Measurements from ENCODE around the gene MYO1B. TPM values are rescaled to one million over a fixed set of nuclear protein-coding genes. Genes with fewer than 3 reads are reported as not detected.

MYO1B gene
- total and polyA plus RNA-seq, 2 of the 4 experiments (the other 2 are of a cell fraction), result 57.2 to 116 TPM

- Histone ChIP-seq H2AK5ac (ENCODE audit: low read depth, low read length) (no peak overlapping the region), H3K9me3 (ENCODE audit: control insufficient read depth, insufficient read depth, low read length) (no peaks in the 10 kb centered on the region), H3K79me1 (ENCODE audit: low read depth in 1 of 2, low read length in 2 of 2) (peaks cover 26 to 68% of the 10 kb centered on the region in 2 experiments), H3K18ac (ENCODE audit: low read depth, low read length) (no peak overlapping the region), H2BK120ac (ENCODE audit: low read depth, low read length) (no peak overlapping the region), H3K9ac (ENCODE audit: low read depth, low read length) (no peak overlapping the region), H3K4me3 (ENCODE audit: insufficient read depth, low read depth, low read length) (no peak overlapping the region), H3K9me1 (ENCODE audit: insufficient read depth, low read length) (peaks cover 8% of the 10 kb centered on the region), H4K91ac (ENCODE audit: insufficient read depth, low read depth, low read length) (no peak overlapping the region), H2AFZ (replicated peaks; ENCODE audit: low read length, poor library complexity) (no peak overlapping the region), H3K36me3 (ENCODE audit: control insufficient read depth, insufficient read depth, low read length) (peaks cover 18% of the 10 kb centered on the region), H4K8ac (ENCODE audit: low read depth in 2 of 2, low read length in 2 of 2) (no peak overlapping the region), H3K23ac (ENCODE audit: low read depth, low read length) (no peak overlapping the region), H3K4ac (ENCODE audit: low read depth, low read length) (no peak overlapping the region), H3K14ac (replicated peaks; ENCODE audit: low read depth, low read length) (no peak overlapping the region), H3K4me1 (ENCODE audit: control insufficient read depth, insufficient read depth, low read length) (peaks cover 6% of the 10 kb centered on the region; the same call in 1 of the 2 replicates), H3K56ac (ENCODE audit: extremely low read depth, insufficient read depth, low read length) (no peak overlapping the region), H2BK20ac (ENCODE audit: low read depth, low read length) (no peak overlapping the region), H3K27me3 (ENCODE audit: control insufficient read depth, insufficient read depth, low read length) (no peaks in the 10 kb centered on the region), H2BK15ac (ENCODE audit: low read depth, low read length) (no peak overlapping the region), H4K20me1 (ENCODE audit: insufficient read depth, low read length) (0 out of 2 replicates have a peak, but pooled peaks cover 6% of the 10 kb centered on the region), H3K4me2 (ENCODE audit: low read depth, low read length) (no peak overlapping the region), H3K27ac (ENCODE audit: insufficient read depth, low read length) (no peak overlapping the region), H2BK5ac (ENCODE audit: low read depth, low read length, poor library complexity, severe bottlenecking) (no peak overlapping the region), H4K5ac (ENCODE audit: low read depth, low read length) (no peak overlapping the region), H2AK9ac (replicated peaks; ENCODE audit: low read depth, low read length, poor library complexity) (no peak overlapping the region)
- in situ Hi-C loops (cut with MboI; ENCODE audit: low sequenced_read_pairs) (no loop called here), intact Hi-C loops (cut with micrococcal nuclease) (no loop called here), dilution Hi-C loops (cut with HindIII; ENCODE audit: low sequenced_read_pairs, unreplicated experiment) (no loop called here)
- ATAC-seq (ENCODE audit: low read depth) (no peak), DNase-seq (no peak)
- TF ChIP-seq SMC3 (IDR thresholded peaks at IDR 0.05; ENCODE audit: low read depth, low read length) (no peak), MAZ (IDR thresholded peaks at IDR 0.05; ENCODE audit: borderline replicate concordance, low read depth, low read length) (no peak), CTCF (conservative IDR thresholded peaks at IDR 0.05; ENCODE audit: low read depth, low read length) (no peak), RCOR1 (IDR thresholded peaks at IDR 0.05; ENCODE audit: insufficient replicate concordance, low read length) (no peak), RAD21 (IDR thresholded peaks at IDR 0.05; ENCODE audit: low read length) (no peak)
- no TSS peak for BruUV-seq (replicated peaks)
- CTCF ChIA-PET, result no interaction called here
- no CpG with 5 or more reads among the region's 1 CpG for WGBS, 2 experiments (ENCODE audit: extremely low coverage in 2 of 2, insufficient read length in 1 of 2)
- POLR2A ChIA-PET (ENCODE audit: unreplicated experiment), result no interaction called here
Observed at GRCh38 chr2:191327484-191327883, 82.3 kb downstream of the MYO1B start.

Measured in IMR-90 (cell line).